ENCODE measurements around the gene SLC39A11. TPM values are rescaled to one million over a fixed set of nuclear protein-coding genes. Genes with fewer than 3 reads are reported as not detected.

SLC39A11 gene
- total RNA-seq, 1 donor from 2014 or later: 21.5 TPM

GRCh38 chr17:73066148-73066884 is 26.2 kb downstream of the SLC39A11 start:
- no peak for DNase-seq (ENCODE audit: low read depth)
- no peak for FAIRE-seq
- peaks cover 14% of the 10 kb centered on the region for H3K36me3 Mint-ChIP-seq (ENCODE audit: low read depth, unreplicated experiment)
- no peak overlapping the region for H2AFZ ChIP-seq (ENCODE audit: low read depth, low read length)
- H3K9me3 Mint-ChIP-seq (ENCODE audit: unreplicated experiment): peaks cover 4% of the 10 kb centered on the region
- H3K9me3 ChIP-seq (ENCODE audit: insufficient read depth, low read depth, low read length): no peaks in the 10 kb centered on the region
- H3K9ac ChIP-seq (ENCODE audit: low read length): no peak overlapping the region
- H3K4me1 Mint-ChIP-seq (ENCODE audit: low read depth, unreplicated experiment): peaks cover 20% of the 10 kb centered on the region
- no peaks in the 10 kb centered on the region for H3K27me3 Mint-ChIP-seq (ENCODE audit: low read depth, unreplicated experiment)
- no peak overlapping the region for H3K4me2 ChIP-seq (ENCODE audit: low read length)
- TF ChIP-seq EZH2 (IDR thresholded peaks at IDR 0.05; ENCODE audit: insufficient read depth, low read length) (no peak), CTCF (IDR thresholded peaks at IDR 0.05; ENCODE audit: insufficient read depth, low read depth, low read length) (no peak)
- H3K4me3 ChIP-seq (ENCODE audit: insufficient read depth, low read depth, low read length): no peak overlapping the region
- H3K27ac Mint-ChIP-seq (ENCODE audit: unreplicated experiment): no peak overlapping the region
- no peaks in the 10 kb centered on the region for H3K36me3 ChIP-seq (ENCODE audit: insufficient read depth, low read length)
- H3K27ac ChIP-seq (ENCODE audit: low read depth, low read length): no peak overlapping the region
- H3K79me2 ChIP-seq (ENCODE audit: insufficient read depth, low read length): no peaks in the 10 kb centered on the region
- peaks cover 23% of the 10 kb centered on the region for H3K4me1 ChIP-seq (ENCODE audit: insufficient read depth, low read length)
- no peaks in the 10 kb centered on the region for H3K27me3 ChIP-seq (ENCODE audit: insufficient read depth, low read length)
- H3K4me3 Mint-ChIP-seq (ENCODE audit: unreplicated experiment): no peak overlapping the region
- H4K20me1 ChIP-seq (ENCODE audit: insufficient read depth, low read length): no peaks in the 10 kb centered on the region

- H3K36me3 ChIP-seq (ENCODE audit: insufficient read depth, low read length): no peaks in the 10 kb centered on the region
- no peak overlapping the region for H3K27ac Mint-ChIP-seq (ENCODE audit: unreplicated experiment)
- no peak overlapping the region for H3K4me3 Mint-ChIP-seq (ENCODE audit: unreplicated experiment)
- H3K9me3 Mint-ChIP-seq (ENCODE audit: unreplicated experiment): peaks cover 4% of the 10 kb centered on the region
- no peak overlapping the region for H3K9ac ChIP-seq (ENCODE audit: low read length)
- no peaks in the 10 kb centered on the region for H3K27me3 Mint-ChIP-seq (ENCODE audit: low read depth, unreplicated experiment)
- H3K36me3 Mint-ChIP-seq (ENCODE audit: low read depth, unreplicated experiment): peaks cover 7% of the 10 kb centered on the region
- peaks cover 23% of the 10 kb centered on the region for H3K4me1 ChIP-seq (ENCODE audit: insufficient read depth, low read length)
- DNase-seq (ENCODE audit: low read depth): no peak
- H3K27me3 ChIP-seq (ENCODE audit: insufficient read depth, low read length): no peaks in the 10 kb centered on the region
- no peak overlapping the region for H3K27ac ChIP-seq (ENCODE audit: low read depth, low read length)
- no peak overlapping the region for H2AFZ ChIP-seq (ENCODE audit: low read depth, low read length)
- peaks cover 20% of the 10 kb centered on the region for H3K4me1 Mint-ChIP-seq (ENCODE audit: low read depth, unreplicated experiment)
- no peaks in the 10 kb centered on the region for H4K20me1 ChIP-seq (ENCODE audit: insufficient read depth, low read length)
- H3K4me2 ChIP-seq (ENCODE audit: low read length): no peak overlapping the region
- no peaks in the 10 kb centered on the region for H3K79me2 ChIP-seq (ENCODE audit: insufficient read depth, low read length)
- H3K4me3 ChIP-seq (ENCODE audit: insufficient read depth, low read depth, low read length): no peak overlapping the region
- FAIRE-seq: no peak
- no peak for TF ChIP-seq CTCF (IDR thresholded peaks at IDR 0.05; ENCODE audit: insufficient read depth, low read depth, low read length)
- TF ChIP-seq EZH2 (IDR thresholded peaks at IDR 0.05; ENCODE audit: insufficient read depth, low read length): no peak
- H3K9me3 ChIP-seq (ENCODE audit: insufficient read depth, low read depth, low read length): no peaks in the 10 kb centered on the region
These were observed 27.1 kb downstream of the SLC39A11 start for GRCh38 chr17:73065376-73065775.

All from astrocyte (in vitro differentiated cells and primary cell).